Measurements from ENCODE around the gene NRP2.

- no peak for TF ChIP-seq CTCF (IDR thresholded peaks at IDR 0.05)
- TF ChIP-seq POLR2A (IDR thresholded peaks at IDR 0.05) = no peak
- no peak for TF ChIP-seq EP300 (IDR thresholded peaks at IDR 0.05)
These were observed 31.9 kb upstream of the NRP2 start for GRCh38 chr2:205650450-205650849.
